ENCODE data around the gene CARD8. TPM values are rescaled to one million over a fixed set of nuclear protein-coding genes. Genes with fewer than 3 reads are reported as not detected.

Gene CARD8
- total RNA-seq, 1 donor from 2014 or later: 103 TPM

DNA sequence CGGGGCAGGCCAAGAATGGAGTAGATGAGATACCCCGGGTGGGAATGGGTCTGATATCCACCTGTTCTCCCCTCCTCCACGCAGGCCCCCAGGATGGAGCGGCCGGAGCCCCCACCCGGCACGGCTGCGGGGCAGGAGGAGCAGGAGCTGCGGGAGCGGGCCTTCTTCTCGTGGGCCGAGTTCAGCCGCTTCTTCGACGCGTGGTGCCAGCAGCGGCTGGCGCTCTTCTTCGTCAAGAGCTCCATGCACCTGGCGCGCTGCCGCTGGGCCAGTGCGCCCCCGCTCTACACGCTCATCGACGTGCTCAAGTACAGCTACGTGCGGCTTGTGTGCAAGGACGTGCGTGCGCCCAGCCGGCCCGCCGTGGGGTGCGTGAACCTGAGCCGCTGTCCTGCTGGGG is 84.0 kb downstream of the CARD8 start:
- DNase-seq (ENCODE audit: low read depth, low spot score): no peak

DNA sequence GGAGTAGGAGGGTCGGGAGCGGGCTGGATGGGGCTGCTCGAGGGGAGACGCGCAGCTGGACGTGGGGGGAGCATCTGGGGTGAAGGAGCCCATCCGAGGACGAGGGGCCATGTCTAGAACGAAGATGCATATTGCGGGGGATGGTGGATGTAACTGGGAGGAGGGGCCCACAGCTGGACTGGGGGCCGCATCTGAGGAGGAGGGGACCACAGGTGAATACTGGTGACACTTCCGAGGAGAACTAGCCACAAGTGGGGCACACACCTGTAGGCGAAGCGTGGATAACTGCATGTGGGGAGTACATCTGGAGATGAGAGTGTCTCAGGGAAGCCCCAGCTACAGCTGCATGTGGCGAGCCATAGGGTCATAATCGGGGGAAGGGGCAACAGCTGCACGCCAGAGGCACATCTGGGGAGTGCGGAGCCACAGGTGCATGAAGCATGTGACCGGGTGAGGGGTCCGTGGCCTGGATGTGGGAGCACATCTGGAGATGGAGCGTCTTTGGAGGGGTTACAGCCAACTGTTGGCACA is 84.8 kb downstream of the CARD8 start:
- no peak for DNase-seq (ENCODE audit: low read depth, low spot score)

DNA sequence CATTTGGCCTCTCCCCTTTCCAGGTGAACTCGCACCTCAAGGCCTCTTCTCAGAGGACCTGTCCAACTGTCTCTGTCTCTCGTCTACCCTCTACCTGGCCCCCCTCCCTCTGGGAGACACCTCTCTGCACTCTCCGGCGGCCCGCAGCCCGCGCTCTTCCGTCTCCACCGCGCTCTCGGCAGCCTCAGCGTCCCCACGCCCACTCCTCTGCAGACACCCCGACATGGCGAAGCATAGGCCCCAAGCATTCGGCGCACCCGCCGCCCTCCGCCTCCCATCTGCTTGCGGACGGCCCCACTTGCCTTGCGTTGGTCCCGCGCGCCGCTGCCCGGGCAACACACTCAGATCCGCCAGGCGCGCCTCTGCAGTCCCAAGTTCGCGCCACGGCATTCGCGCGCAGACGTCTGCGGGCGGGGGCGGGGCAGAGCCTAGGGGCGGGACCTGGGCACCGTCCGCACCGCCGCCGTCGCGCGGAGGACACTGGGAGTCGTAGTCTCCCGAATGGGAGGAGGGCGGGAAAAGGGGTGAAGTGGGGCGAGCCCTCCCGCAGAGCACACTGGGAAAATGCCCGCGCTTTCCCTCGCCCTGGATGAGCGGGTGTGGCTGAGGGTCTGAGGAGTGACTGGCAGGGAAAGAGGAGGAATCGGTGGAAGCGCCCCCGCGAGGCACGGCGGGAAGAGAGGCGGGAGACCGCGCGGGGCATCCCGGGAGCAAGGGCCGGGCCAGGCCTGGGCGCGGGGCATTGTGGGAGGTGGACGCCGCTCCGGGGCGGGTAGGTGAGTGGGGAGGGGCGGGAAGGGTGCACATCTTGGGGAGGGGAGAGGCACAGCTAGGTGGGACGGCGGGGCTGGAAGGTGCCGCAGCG is 85.5 kb downstream of the CARD8 start, which contains the start of the genes LIG1 and ZSWIM9:
Gene LIG1 (minus strand): TSS at position 406 of the 865 bp plus-strand sequence. CDS start 4,778 bp downstream, outside the sequence.
Gene ZSWIM9 (plus strand): TSS at position 742 of the 865 bp plus-strand sequence. CDS start 1,123 bp downstream, outside the sequence.
- DNase-seq (ENCODE audit: low read depth, low spot score): peak; percentile 76

DNA sequence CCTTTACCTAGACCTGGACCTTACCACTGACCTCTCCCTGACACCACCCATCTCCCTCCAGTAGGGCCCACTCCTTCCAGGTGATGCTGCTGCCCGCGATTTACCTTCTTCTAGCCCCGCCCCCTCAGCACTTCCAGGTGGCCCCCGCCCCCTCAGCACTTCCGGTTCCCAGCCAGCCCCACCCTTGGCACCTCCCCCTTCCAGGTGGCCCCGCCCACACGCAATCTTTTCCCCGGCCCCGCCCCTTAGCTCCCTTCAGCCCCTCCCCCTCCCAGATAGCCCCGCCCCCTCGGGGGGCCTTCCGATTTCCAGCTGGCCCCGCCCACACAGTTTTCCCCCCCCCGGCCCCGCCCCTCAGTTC is 86.2 kb downstream of the CARD8 start:
- DNase-seq (ENCODE audit: low read depth, low spot score): no peak

DNA sequence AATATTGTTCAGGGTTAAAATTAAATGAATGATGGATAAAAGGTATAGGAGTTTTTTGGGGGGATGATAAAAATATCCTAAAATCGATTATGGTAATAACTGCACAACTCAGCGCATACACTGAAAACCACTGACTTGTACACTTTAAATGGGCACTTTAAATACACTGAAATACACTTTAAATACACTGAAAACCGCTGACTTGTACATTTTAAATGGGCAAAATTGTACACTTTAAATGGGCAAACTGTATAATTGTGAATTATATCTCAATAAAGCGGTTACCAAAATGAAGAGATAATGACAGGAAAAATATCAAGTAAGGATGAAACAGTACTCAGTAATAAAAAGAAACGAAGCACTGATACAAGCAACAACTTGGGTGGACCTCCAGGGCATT is 87.0 kb downstream of the CARD8 start:
- DNase-seq (ENCODE audit: low read depth, low spot score): no peak

DNA sequence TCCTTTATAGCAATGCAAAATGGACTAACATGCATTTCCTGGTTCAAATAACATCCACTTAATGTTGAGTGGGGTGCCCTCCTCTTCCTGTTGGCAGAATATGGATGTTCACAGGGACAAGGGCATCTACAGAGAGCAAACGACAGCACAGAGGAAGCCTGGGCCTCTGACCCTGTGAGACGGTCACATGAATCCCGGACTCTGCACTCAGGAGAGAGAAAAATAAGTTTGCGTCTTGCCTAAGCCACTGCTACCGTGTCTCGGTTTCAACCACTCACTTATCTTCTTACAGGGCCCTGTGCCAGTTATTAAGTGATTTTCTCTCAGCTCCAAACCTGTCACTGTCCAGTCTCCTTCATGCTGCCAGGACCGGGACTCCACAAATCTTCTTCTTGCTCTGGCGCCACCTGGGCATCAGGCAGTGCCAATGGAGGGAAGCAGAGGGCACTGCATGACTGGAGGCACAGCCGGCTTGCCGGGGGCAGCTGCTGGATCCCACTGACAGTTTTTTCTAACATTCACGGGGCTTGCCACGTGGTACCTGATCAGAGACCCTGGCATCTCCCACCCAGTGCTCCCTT is 97.4 kb downstream of the CARD8 start:
- no peak for DNase-seq (ENCODE audit: low read depth, low spot score)

Other genes starting within 250 kb of the CARD8 start
- gene CABP5, start 211.8 kb downstream of the CARD8 start, total RNA-seq: not detected in 2 replicates
- gene PLA2G4C, start 145.1 kb downstream of the CARD8 start, total RNA-seq: 58.5 and 59.5 TPM in 2 replicates
- 50.2 and 57.6 TPM in 2 replicates for gene LIG1, start 85.6 kb downstream of the CARD8 start, total RNA-seq
- gene ZSWIM9, start 85.2 kb downstream of the CARD8 start, total RNA-seq: 4.5 and 4.9 TPM in 2 replicates
- gene ZNF114, start 14.2 kb upstream of the CARD8 start, total RNA-seq: 0.66 and 0.81 TPM in 2 replicates
- 51.2 and 82.6 TPM in 2 replicates for gene EMP3, start 69.6 kb upstream of the CARD8 start, total RNA-seq
- gene TMEM143, start 108.0 kb upstream of the CARD8 start, total RNA-seq: 1.5 and 2.7 TPM in 2 replicates
- not detected in 2 replicates for gene SYNGR4, start 108.5 kb upstream of the CARD8 start, total RNA-seq
- gene KDELR1, start 135.6 kb upstream of the CARD8 start, total RNA-seq: 45.6 and 47.8 TPM in 2 replicates
- gene GRIN2D, start 137.8 kb upstream of the CARD8 start, total RNA-seq: 0.39 and 0.40 TPM in 2 replicates
- 35.5 and 64.0 TPM in 2 replicates for gene GRWD1, start 190.1 kb upstream of the CARD8 start, total RNA-seq
- 0.20 and 0.39 TPM in 2 replicates for gene KCNJ14, start 199.7 kb upstream of the CARD8 start, total RNA-seq
- gene CYTH2, start 213.5 kb upstream of the CARD8 start, total RNA-seq: 58.2 and 68.4 TPM in 2 replicates